ENCODE data around the gene MYH3. TPM values are rescaled to one million over a fixed set of nuclear protein-coding genes. Genes with fewer than 3 reads are reported as not detected.

MYH3 gene
- total RNA-seq, 6 donors from 2014 or later = 1.5 to 9.4 (median 1.9) TPM

DNA sequence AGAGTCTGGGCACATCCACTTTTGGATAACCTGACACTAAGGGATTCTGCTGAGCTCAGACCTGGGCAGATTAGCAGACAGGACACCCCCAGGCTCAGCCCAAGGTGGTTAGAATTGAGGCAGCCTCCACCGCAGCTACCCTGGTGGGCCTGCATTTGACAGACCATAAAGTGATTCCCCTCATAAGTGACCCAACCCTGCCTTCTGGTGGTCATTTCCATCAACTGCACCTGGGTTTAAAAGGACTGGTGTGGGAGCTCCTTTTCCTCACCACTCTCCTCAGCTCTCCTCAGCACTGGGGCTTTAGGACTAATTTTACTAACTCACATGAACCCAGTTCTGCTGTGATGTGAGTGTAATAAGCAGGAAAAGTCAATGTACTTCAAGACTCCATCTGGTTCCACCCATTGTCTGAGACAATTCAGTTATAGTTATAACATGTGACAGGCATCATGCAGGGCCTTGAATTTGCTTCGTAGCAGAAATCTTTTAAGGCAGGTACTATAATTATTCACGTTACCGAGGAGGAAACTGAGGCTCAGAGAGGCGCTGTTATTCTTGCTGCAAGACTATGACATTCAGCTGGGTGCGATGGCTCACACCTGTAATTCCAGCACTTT is 42.5 kb downstream of the MYH3 start:
- Histone ChIP-seq H3K9me3 (no peaks in the 10 kb centered on the region), H3K27me3 (no peaks in the 10 kb centered on the region), H3K27ac (no peak overlapping the region), H3K36me3 (no peaks in the 10 kb centered on the region), H3K4me1 (peaks cover 0 to 2% (median 0%) of the 10 kb centered on the region in 4 donors), H3K4me3 (no peak overlapping the region)
- TF ChIP-seq, protein P1, sequence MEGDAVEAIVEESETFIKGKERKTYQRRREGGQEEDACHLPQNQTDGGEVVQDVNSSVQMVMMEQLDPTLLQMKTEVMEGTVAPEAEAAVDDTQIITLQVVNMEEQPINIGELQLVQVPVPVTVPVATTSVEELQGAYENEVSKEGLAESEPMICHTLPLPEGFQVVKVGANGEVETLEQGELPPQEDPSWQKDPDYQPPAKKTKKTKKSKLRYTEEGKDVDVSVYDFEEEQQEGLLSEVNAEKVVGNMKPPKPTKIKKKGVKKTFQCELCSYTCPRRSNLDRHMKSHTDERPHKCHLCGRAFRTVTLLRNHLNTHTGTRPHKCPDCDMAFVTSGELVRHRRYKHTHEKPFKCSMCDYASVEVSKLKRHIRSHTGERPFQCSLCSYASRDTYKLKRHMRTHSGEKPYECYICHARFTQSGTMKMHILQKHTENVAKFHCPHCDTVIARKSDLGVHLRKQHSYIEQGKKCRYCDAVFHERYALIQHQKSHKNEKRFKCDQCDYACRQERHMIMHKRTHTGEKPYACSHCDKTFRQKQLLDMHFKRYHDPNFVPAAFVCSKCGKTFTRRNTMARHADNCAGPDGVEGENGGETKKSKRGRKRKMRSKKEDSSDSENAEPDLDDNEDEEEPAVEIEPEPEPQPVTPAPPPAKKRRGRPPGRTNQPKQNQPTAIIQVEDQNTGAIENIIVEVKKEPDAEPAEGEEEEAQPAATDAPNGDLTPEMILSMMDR (IDR thresholded peaks at IDR 0.05) = peak; percentile 38 to 64 (median 48)
- no peak for TF ChIP-seq POLR2AphosphoS5 (IDR thresholded peaks at IDR 0.05)
- 72 to 87% methylated on average over 5 to 6 of the region's 6 CpGs for WGBS, 2 donors
- DNase-seq (no peak), ATAC-seq (ENCODE audit: low FRiP score in 2 of 2) (peak in 1 of 2 donors; percentile 83)

- ATAC-seq (ENCODE audit: low FRiP score in 2 of 2) = peak in 1 of 2 donors; percentile 75
- H3K9me3 ChIP-seq = no peaks in the 10 kb centered on the region
- H3K4me3 ChIP-seq = no peak overlapping the region
- no peak overlapping the region for H3K27ac ChIP-seq
- TF ChIP-seq POLR2AphosphoS5 (IDR thresholded peaks at IDR 0.05) = no peak
- no peak for TF ChIP-seq POLR2A (IDR thresholded peaks at IDR 0.05)
- TF ChIP-seq EP300 (IDR thresholded peaks at IDR 0.05) = no peak
- TF ChIP-seq, protein P1 (IDR thresholded peaks at IDR 0.05) = no peak
- H3K27me3 ChIP-seq = no peaks in the 10 kb centered on the region
- WGBS, 2 donors = 71 to 77% methylated on average over 16 of the region's 16 CpGs
- peaks cover 0 to 2% (median 0%) of the 10 kb centered on the region in 4 donors for H3K4me1 ChIP-seq
- no peaks in the 10 kb centered on the region for H3K36me3 ChIP-seq
- DNase-seq = no peak
Measured at GRCh38 chr17:10613775-10614513, 43.2 kb downstream of the MYH3 start.

- H3K36me3 ChIP-seq = no peaks in the 10 kb centered on the region
- no peak overlapping the region for H3K27ac ChIP-seq
- ATAC-seq (ENCODE audit: low FRiP score in 2 of 2) (peak in 1 of 2 donors; percentile 8), DNase-seq (no peak)
- H3K9me3 ChIP-seq = no peaks in the 10 kb centered on the region
- H3K27me3 ChIP-seq = no peaks in the 10 kb centered on the region
- peaks cover 0 to under 1% (median 0%) of the 10 kb centered on the region in 4 donors for H3K4me1 ChIP-seq
- H3K4me3 ChIP-seq = no peak overlapping the region
- WGBS, 2 donors = 60 to 68% methylated on average over 6 of the region's 6 CpGs
- TF ChIP-seq POLR2A (IDR thresholded peaks at IDR 0.05) (no peak), EP300 (IDR thresholded peaks at IDR 0.05) (no peak), POLR2AphosphoS5 (IDR thresholded peaks at IDR 0.05) (no peak)
- TF ChIP-seq, protein P1 (IDR thresholded peaks at IDR 0.05) = no peak
Measured at GRCh38 chr17:10612957-10613744, 44.0 kb downstream of the MYH3 start.

GRCh38 chr17:10610884-10611283 is 46.2 kb downstream of the MYH3 start:
- no peaks in the 10 kb centered on the region for H3K36me3 ChIP-seq
- 68 to 77% methylated on average over 8 of the region's 8 CpGs for WGBS, 2 donors
- H3K9me3 ChIP-seq = no peaks in the 10 kb centered on the region

More at GRCh38 chr17:10610884-10611283, 46.2 kb downstream of the MYH3 start:
- Histone ChIP-seq H3K27me3 (no peaks in the 10 kb centered on the region), H3K4me3 (no peak overlapping the region), H3K27ac (no peak overlapping the region), H3K4me1 (no peaks in the 10 kb centered on the region)
- TF ChIP-seq, protein P1 (IDR thresholded peaks at IDR 0.05) = no peak
- TF ChIP-seq POLR2A (IDR thresholded peaks at IDR 0.05) (no peak), EP300 (IDR thresholded peaks at IDR 0.05) (no peak), POLR2AphosphoS5 (IDR thresholded peaks at IDR 0.05) (no peak)
- no peak for ATAC-seq (ENCODE audit: low FRiP score in 2 of 2)
- no peak for DNase-seq
